ENCODE measurements around the gene CREG2.

GRCh38 chr2:101433465-101433864, 46.2 kb upstream of the CREG2 start:
- TF ChIP-seq CTCF (IDR thresholded peaks at IDR 0.05) (no peak), POLR2A (IDR thresholded peaks at IDR 0.05) (no peak), EP300 (IDR thresholded peaks at IDR 0.05; ENCODE audit: low read depth) (no peak), POLR2AphosphoS5 (IDR thresholded peaks at IDR 0.05) (no peak)

All from transverse colon (tissue), 4 donors.